Mesenchymal stem cell (in vitro differentiated cells and primary cell): ENCODE results near the gene C16orf95.

ENCODE experiments used
- DNase-seq: peaks from one replicate; pipeline ENCODE4 v3.0.0-alpha.2; 2013
- H2AFZ ChIP-seq: one replicate; pipeline ENCODE4 v1.6.1; 2013; ENCODE audit warnings: low read depth, mild to moderate bottlenecking, control low read depth, inconsistent platforms, low read length, moderate library complexity
- H2AK5ac ChIP-seq: 2 replicates; pipeline ENCODE4 v1.6.1; 2013; ENCODE audit warnings: low read length, moderate library complexity, mild to moderate bottlenecking, inconsistent platforms; ENCODE audit not compliant: severe bottlenecking
- H2BK120ac ChIP-seq: one replicate; pipeline ENCODE4 v1.6.1; 2013; ENCODE audit warnings: low read depth, mild to moderate bottlenecking, inconsistent platforms, low read length, moderate library complexity
- H2BK12ac ChIP-seq, 2 experiments: one replicate each; pipeline ENCODE4 v1.6.1; 2013; ENCODE audit warnings: inconsistent platforms in 2 of 2, low read length in 2 of 2, mild to moderate bottlenecking in 2 of 2, moderate library complexity in 2 of 2, control low read depth in 1 of 2
- H2BK15ac ChIP-seq: one replicate; pipeline ENCODE4 v1.6.1; 2013; ENCODE audit warnings: mild to moderate bottlenecking, low read depth, inconsistent platforms; ENCODE audit not compliant: poor library complexity, severe bottlenecking
- H2BK5ac ChIP-seq: 2 replicates; pipeline ENCODE4 v1.6.1; 2013; ENCODE audit warnings: low read depth, mild to moderate bottlenecking, low read length, control low read depth, inconsistent platforms; ENCODE audit not compliant: poor library complexity, severe bottlenecking
- H3K14ac ChIP-seq, 2 experiments: one replicate each; pipeline ENCODE4 v1.6.1; 2013; ENCODE audit warnings: inconsistent platforms in 2 of 2, low read length in 2 of 2, control low read depth in 1 of 2, mild to moderate bottlenecking in 1 of 2, moderate library complexity in 1 of 2
- H3K18ac ChIP-seq, 2 experiments: one replicate each; pipeline ENCODE4 v1.6.1; 2013; ENCODE audit warnings: inconsistent platforms in 2 of 2, low read length in 2 of 2, control low read depth in 1 of 2, low read depth in 1 of 2, mild to moderate bottlenecking in 1 of 2
- H3K23ac ChIP-seq, 2 experiments: one replicate each; pipeline ENCODE4 v1.6.1; 2013; ENCODE audit warnings: inconsistent platforms in 2 of 2, low read length in 2 of 2, mild to moderate bottlenecking in 2 of 2, moderate library complexity in 2 of 2, control low read depth in 1 of 2
- H3K27ac ChIP-seq: 2 replicates; pipeline ENCODE4 v1.5.1; 2013; ENCODE audit warnings: mild to moderate bottlenecking, moderate library complexity, low read length, control low read depth, inconsistent platforms; ENCODE audit not compliant: poor library complexity, severe bottlenecking
- H3K27me3 ChIP-seq, 2 experiments: 2 replicates each; pipeline versions ENCODE4 v1.6.1 to v1.7.0; 2013; ENCODE audit warnings: low read length in 2 of 2, mild to moderate bottlenecking in 2 of 2, moderate library complexity in 2 of 2, control low read depth in 1 of 2, inconsistent platforms in 1 of 2; ENCODE audit not compliant: control insufficient read depth in 1 of 2, insufficient read depth in 1 of 2
- H3K36me3 ChIP-seq, 2 experiments: 2 replicates each; pipeline versions ENCODE4 v1.6.1 to v1.7.0; 2013; ENCODE audit warnings: low read length in 2 of 2, control low read depth in 1 of 2, inconsistent platforms in 1 of 2, low read depth in 1 of 2, mild to moderate bottlenecking in 1 of 2; ENCODE audit not compliant: insufficient read depth in 2 of 2, control insufficient read depth in 1 of 2
- H3K4ac ChIP-seq, 2 experiments: one replicate each; pipeline ENCODE4 v1.6.1; 2013; ENCODE audit warnings: inconsistent platforms in 2 of 2, low read length in 2 of 2, mild to moderate bottlenecking in 2 of 2, moderate library complexity in 2 of 2, control low read depth in 1 of 2, low read depth in 1 of 2
- H3K4me1 ChIP-seq: 2 replicates; pipeline ENCODE4 v1.6.1; 2013; ENCODE audit warnings: low read depth, low read length, control low read depth; ENCODE audit not compliant: control insufficient read depth, insufficient read depth
- H3K4me2 ChIP-seq: 2 replicates; pipeline ENCODE4 v1.6.1; 2013; ENCODE audit warnings: low read length, mild to moderate bottlenecking, inconsistent platforms; ENCODE audit not compliant: poor library complexity, severe bottlenecking
- H3K4me3 ChIP-seq, 2 experiments: 2 replicates each; pipeline versions ENCODE4 v1.5.1 to v1.7.0; 2013; ENCODE audit warnings: low read length in 2 of 2, mild to moderate bottlenecking in 2 of 2, control low read depth in 1 of 2, low read depth in 1 of 2; ENCODE audit not compliant: insufficient read depth in 1 of 2
- H3K79me1 ChIP-seq: replicated peaks from 2 replicates; pipeline ENCODE4 v1.6.1; 2013; ENCODE audit warnings: mild to moderate bottlenecking, control low read depth, low read length, inconsistent platforms; ENCODE audit not compliant: poor library complexity, severe bottlenecking
- H3K9ac ChIP-seq: 2 replicates; pipeline ENCODE4 v1.7.0; 2013; ENCODE audit warnings: mild to moderate bottlenecking, low read length, moderate library complexity
- H3K9me3 ChIP-seq: 2 replicates; pipeline ENCODE4 v1.7.0; 2013; ENCODE audit warnings: mild to moderate bottlenecking, low read length; ENCODE audit not compliant: control insufficient read depth
- H4K8ac ChIP-seq: one replicate; pipeline ENCODE4 v1.6.1; 2013; ENCODE audit warnings: inconsistent platforms, mild to moderate bottlenecking, low read length, moderate library complexity
- H4K91ac ChIP-seq: one replicate; pipeline ENCODE4 v1.6.1; 2013; ENCODE audit warnings: mild to moderate bottlenecking, low read length, inconsistent platforms
- WGBS: methylation state at CpG from one replicate; pipeline ENCODE4 v1.1.7; 2013; ENCODE audit warnings: mixed read lengths; 5-methylcytosine and 5-hydroxymethylcytosine counted together

The C16orf95 gene

DNA sequence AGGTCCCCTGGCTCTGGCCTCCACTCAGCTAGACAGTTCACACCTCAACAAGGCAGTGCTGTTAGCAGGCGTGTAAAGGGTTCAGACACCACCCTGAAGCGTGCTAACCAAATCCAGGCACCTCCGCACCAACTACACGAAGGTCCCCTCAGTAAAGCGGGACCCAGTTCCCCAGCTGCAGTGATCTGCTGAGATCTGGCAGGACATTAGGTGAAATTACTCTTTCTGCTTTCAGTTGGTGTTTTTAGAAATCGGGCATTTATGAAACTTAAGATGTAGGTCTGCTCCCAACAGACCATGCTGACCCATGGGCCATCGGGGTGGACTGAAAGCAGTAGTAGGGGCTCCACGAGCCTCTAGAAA lies 39.3 kb upstream of the C16orf95 start:
- DNase-seq = no peak
- Histone ChIP-seq H3K4ac (no peak overlapping the region), H2AFZ (no peak overlapping the region), H2AK5ac (no peak overlapping the region), H2BK120ac (no peak overlapping the region), H4K91ac (no peak overlapping the region), H3K23ac (no peak overlapping the region), H3K27me3 (no peaks in the 10 kb centered on the region), H4K8ac (no peak overlapping the region), H3K18ac (no peak overlapping the region), H2BK15ac (no peak overlapping the region), H3K9me3 (no peaks in the 10 kb centered on the region), H3K79me1 (peaks cover 55% of the 10 kb centered on the region), H3K9ac (no peak overlapping the region), H3K4me3 (no peak overlapping the region), H2BK12ac (no peak overlapping the region), H3K4me1 (peaks cover 14% of the 10 kb centered on the region), H3K14ac (no peak overlapping the region), H2BK5ac (no peak overlapping the region), H3K36me3 (peaks cover 55 to 80% of the 10 kb centered on the region in 2 experiments), H3K4me2 (no peak overlapping the region), H3K27ac (no peak overlapping the region)
- WGBS = 96% methylated on average over 8 of the region's 8 CpGs

GRCh38 chr16:87353613-87354012 lies 36.4 kb upstream of the C16orf95 start:
- H3K79me1 ChIP-seq = peaks cover 45% of the 10 kb centered on the region
- no peak overlapping the region for H2AK5ac ChIP-seq
- H4K8ac ChIP-seq = no peak overlapping the region
- H4K91ac ChIP-seq = no peak overlapping the region
- no peak overlapping the region for H2AFZ ChIP-seq
- no peak overlapping the region for H2BK120ac ChIP-seq
- no peak overlapping the region for H3K4me3 ChIP-seq
- H3K27ac ChIP-seq = no peak overlapping the region
- H2BK12ac ChIP-seq = no peak overlapping the region
- H3K9me3 ChIP-seq = no peaks in the 10 kb centered on the region
- DNase-seq = no peak
- H3K9ac ChIP-seq = no peak overlapping the region
- H3K4me1 ChIP-seq = peaks cover 7% of the 10 kb centered on the region
- H3K4me2 ChIP-seq = no peak overlapping the region
- no peak overlapping the region for H2BK5ac ChIP-seq
- H3K36me3 ChIP-seq = peaks cover 40 to 55% of the 10 kb centered on the region in 2 experiments
- H3K14ac ChIP-seq = no peak overlapping the region
- no peak overlapping the region for H3K4ac ChIP-seq
- 95% methylated on average over 11 of the region's 17 CpGs for WGBS
- H3K23ac ChIP-seq = no peak overlapping the region
- no peaks in the 10 kb centered on the region for H3K27me3 ChIP-seq
- H3K18ac ChIP-seq = no peak overlapping the region
- no peak overlapping the region for H2BK15ac ChIP-seq

- H3K27me3 ChIP-seq = no peaks in the 10 kb centered on the region
- no peak overlapping the region for H4K91ac ChIP-seq
- H4K8ac ChIP-seq = no peak overlapping the region
- H3K79me1 ChIP-seq = peaks cover 48% of the 10 kb centered on the region
- H3K4me1 ChIP-seq = peaks cover 7% of the 10 kb centered on the region
- H2AFZ ChIP-seq = no peak overlapping the region
- peaks cover 38 to 54% of the 10 kb centered on the region in 2 experiments for H3K36me3 ChIP-seq
- H3K9ac ChIP-seq = no peak overlapping the region
- H3K4ac ChIP-seq = no peak overlapping the region
- no peak overlapping the region for H2BK120ac ChIP-seq
- H3K4me3 ChIP-seq = no peak overlapping the region
- no peak overlapping the region for H3K23ac ChIP-seq
- H3K27ac ChIP-seq = no peak overlapping the region
- H2AK5ac ChIP-seq = no peak overlapping the region
- no peaks in the 10 kb centered on the region for H3K9me3 ChIP-seq
- WGBS = 96% methylated on average over 15 of the region's 15 CpGs
- no peak for DNase-seq
- H2BK12ac ChIP-seq = no peak overlapping the region
- H2BK5ac ChIP-seq = no peak overlapping the region
- H2BK15ac ChIP-seq = no peak overlapping the region
- H3K14ac ChIP-seq = no peak overlapping the region
- H3K4me2 ChIP-seq = no peak overlapping the region
- H3K18ac ChIP-seq = no peak overlapping the region
Measured at GRCh38 chr16:87352818-87353217, 35.6 kb upstream of the C16orf95 start.

GRCh38 chr16:87351320-87351698 lies 34.1 kb upstream of the C16orf95 start:
- peaks cover 51% of the 10 kb centered on the region for H3K79me1 ChIP-seq
- H2BK120ac ChIP-seq = no peak overlapping the region
- no peak overlapping the region for H2BK5ac ChIP-seq
- H3K9me3 ChIP-seq = no peaks in the 10 kb centered on the region
- WGBS = 57% methylated on average over 9 of the region's 9 CpGs
- H3K4ac ChIP-seq = no peak overlapping the region
- no peak overlapping the region for H3K18ac ChIP-seq
- no peak overlapping the region for H2AK5ac ChIP-seq
- H2BK12ac ChIP-seq = no peak overlapping the region
- H2AFZ ChIP-seq = no peak overlapping the region
- peak overlapping the region; percentile 68 for H3K9ac ChIP-seq
- no peak overlapping the region for H4K91ac ChIP-seq
- peaks cover 7% of the 10 kb centered on the region for H3K4me1 ChIP-seq
- no peak overlapping the region for H3K14ac ChIP-seq
- H3K23ac ChIP-seq = no peak overlapping the region
- H4K8ac ChIP-seq = no peak overlapping the region
- no peak overlapping the region for H3K27ac ChIP-seq
- no peaks in the 10 kb centered on the region for H3K27me3 ChIP-seq
- no peak for DNase-seq
- H3K36me3 ChIP-seq = peaks cover 41 to 52% of the 10 kb centered on the region in 2 experiments
- H2BK15ac ChIP-seq = no peak overlapping the region
- H3K4me2 ChIP-seq = no peak overlapping the region
- H3K4me3 ChIP-seq = peak overlapping the region in 1 of 2 experiments; percentile 68
